Kidney (tissue), 14 donors: ENCODE measurements around the gene DUSP22. TPM values are rescaled to one million over a fixed set of nuclear protein-coding genes. Genes with fewer than 3 reads are reported as not detected.

Experiments used
- DNase-seq, 5 donors: peaks; one replicate each; pipeline ENCODE4 v3.0.0-alpha.2; 2013 to 2020
- FAIRE-seq: peaks from 2 replicates; lab custom pipeline; 2012; peaks lifted over from hg19 to GRCh38; lab: Jason Lieb, UNC
- H3K27ac ChIP-seq, 2 donors: one replicate each; pipeline ENCODE4 v1.7.0; 2013; ENCODE audit warnings: low read depth in 2 of 2, low read length in 2 of 2, inconsistent platforms in 1 of 2
- H3K27me3 ChIP-seq: one replicate; pipeline ENCODE4 v1.7.1; 2013; ENCODE audit warnings: low read length, inconsistent platforms; ENCODE audit not compliant: control insufficient read depth, insufficient read depth
- H3K36me3 ChIP-seq, 3 donors: one replicate each; pipeline versions ENCODE4 v1.7.0 to v1.7.1; 2013; ENCODE audit warnings: low read length in 3 of 3, control low read depth in 1 of 3, inconsistent platforms in 1 of 3; ENCODE audit not compliant: insufficient read depth in 3 of 3, control insufficient read depth in 2 of 3
- H3K4me1 ChIP-seq, 3 donors: one replicate each; pipeline versions ENCODE4 v1.7.0 to v1.7.1; 2013; ENCODE audit warnings: low read length in 3 of 3, inconsistent platforms in 1 of 3, low read depth in 1 of 3; ENCODE audit not compliant: control insufficient read depth in 2 of 3, insufficient read depth in 2 of 3
- H3K4me3 ChIP-seq, 3 donors: one replicate each; pipeline versions ENCODE4 v1.7.0 to v1.8.1; 2013; ENCODE audit warnings: low read length in 3 of 3, control low read depth in 1 of 3, inconsistent platforms in 1 of 3
- H3K9ac ChIP-seq, 3 donors: one replicate each; pipeline versions ENCODE4 v1.7.0 to v1.7.1; 2013; ENCODE audit warnings: low read length in 3 of 3, control low read depth in 1 of 3, inconsistent platforms in 1 of 3
- H3K9me3 ChIP-seq, 3 donors: one replicate each; pipeline versions ENCODE4 v1.7.0 to v1.7.1; 2013; ENCODE audit warnings: low read length in 3 of 3, control low read depth in 1 of 3, inconsistent platforms in 1 of 3; ENCODE audit not compliant: control insufficient read depth in 2 of 3, insufficient read depth in 1 of 3
- CTCF ChIP-seq: IDR thresholded peaks from 3 replicates; pipeline ENCODE4 v1.5.1; 2012; ENCODE audit warnings: mild to moderate bottlenecking, moderate library complexity, borderline replicate concordance; ENCODE audit not compliant: insufficient read depth; ENCODE audit errors: extremely low read depth
- intact Hi-C: fragments of 100-400 bp; cut with DNase I; formaldehyde crosslinking; loops from one replicate; pipeline ENCODE4 v1.11.1; 2022
- polyA plus RNA-seq: library from polyadenylated mRNA; stranded (reverse); fragments of 350-450 nt; fragmentation: Illumina TruSeq; extraction: RNeasy Lipid Tissue Mini Kit (QIAGEN cat#74804); gene quantifications from one replicate; pipeline ENCODE4 v1.2.3, GENCODE V29; 2014; ENCODE audit warnings: low read depth, low replicate concordance; ENCODE audit not compliant: insufficient read depth
- total RNA-seq: library from RNA; stranded (reverse); fragmentation: NEBNext Ultra II Directional; extraction: Animal tissue kit (Norgen Biotek cat#: 25700); gene quantifications from one replicate; pipeline ENCODE4 v1.2.1, GENCODE V29; 2021
- donor health status: control.
- donor health status: control.
- donor health status: control.
- donor health status: control.
- donor health status: control.
- donor health status: DM: yes; HTN: yes; CAD: no.
- donor health status: Normal renal cell carcinoma (clear cell type).

Gene DUSP22
- total and polyA plus RNA-seq, 2 donors from 2014 or later = 24.0 to 60.7 TPM

DNA sequence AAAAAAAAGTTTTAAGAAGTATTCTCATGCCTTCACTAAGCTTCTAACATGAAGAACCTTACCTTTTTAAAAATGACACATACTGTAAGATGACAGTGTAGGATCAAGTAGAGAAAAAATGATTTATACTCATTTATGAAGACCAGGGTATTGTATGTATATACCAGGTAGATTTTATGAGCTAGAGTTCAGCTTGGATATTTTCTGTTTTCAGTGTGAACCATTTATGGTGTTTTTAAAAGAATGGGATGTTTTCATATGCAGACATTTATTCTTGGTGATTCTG, 24.4 kb downstream of the DUSP22 start:
- no peaks in the 10 kb centered on the region for H3K9me3 ChIP-seq
- H3K4me1 ChIP-seq = no peaks in the 10 kb centered on the region
- no peaks in the 10 kb centered on the region for H3K27me3 ChIP-seq
- H3K36me3 ChIP-seq = peaks cover 0 to 3% (median 0%) of the 10 kb centered on the region in 3 donors
- FAIRE-seq (no peak), DNase-seq (no peak)
- H3K9ac ChIP-seq = no peak overlapping the region
- intact Hi-C loops = no loop called here
- no peak for TF ChIP-seq CTCF
- H3K4me3 ChIP-seq = no peak overlapping the region
- no peak overlapping the region for H3K27ac ChIP-seq

- no peak for FAIRE-seq
- intact Hi-C loops = no loop called here
- Histone ChIP-seq H3K4me1 (no peaks in the 10 kb centered on the region), H3K27me3 (no peaks in the 10 kb centered on the region), H3K36me3 (peaks cover 0 to 3% (median 0%) of the 10 kb centered on the region in 3 donors), H3K9ac (no peak overlapping the region), H3K9me3 (no peaks in the 10 kb centered on the region), H3K27ac (no peak overlapping the region), H3K4me3 (no peak overlapping the region)
- TF ChIP-seq CTCF = no peak
- peak in 1 of 5 donors; percentile 76 for DNase-seq
These were observed 24.8 kb downstream of the DUSP22 start for GRCh38 chr6:317060-317447.

DNA sequence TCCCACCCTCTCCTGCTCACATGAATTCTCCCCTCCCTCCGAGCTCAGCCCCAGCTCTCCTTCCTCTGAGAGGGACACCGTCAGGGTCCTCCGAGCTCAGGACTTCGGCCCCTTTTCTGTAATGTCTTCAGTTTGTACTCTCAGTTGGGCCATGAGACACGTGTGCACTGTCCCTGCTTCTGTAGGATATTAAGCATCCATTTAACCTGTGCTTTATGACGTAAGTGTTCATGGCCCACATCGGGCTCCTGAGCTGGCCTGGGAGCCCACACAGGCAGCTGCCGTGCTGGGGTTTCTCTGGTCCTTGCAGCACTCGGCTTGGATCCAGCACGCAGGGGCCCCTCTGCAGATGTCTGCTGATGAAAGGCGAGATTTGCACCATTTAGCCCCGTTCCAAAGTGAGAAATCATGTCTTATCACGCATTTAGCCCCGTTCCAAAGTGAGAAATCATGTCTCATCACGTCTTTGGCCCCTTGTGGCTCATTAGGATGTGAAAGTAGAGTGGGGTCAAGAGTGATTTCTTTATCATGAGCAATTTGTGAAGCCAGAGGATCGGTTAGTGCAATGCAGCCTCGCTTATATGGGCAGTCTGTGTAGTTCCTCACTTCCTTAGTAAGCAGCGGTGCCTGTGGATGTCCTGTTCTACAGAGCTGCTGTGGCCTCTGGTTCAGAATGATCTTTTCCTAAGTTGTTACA, 25.3 kb downstream of the DUSP22 start:
- no peak for FAIRE-seq
- no peak overlapping the region for H3K9ac ChIP-seq
- intact Hi-C loops = no loop called here
- no peak for DNase-seq
- TF ChIP-seq CTCF = no peak
- H3K27ac ChIP-seq = no peak overlapping the region
- peaks cover 0 to 3% (median 0%) of the 10 kb centered on the region in 3 donors for H3K36me3 ChIP-seq
- no peaks in the 10 kb centered on the region for H3K9me3 ChIP-seq
- H3K4me3 ChIP-seq = no peak overlapping the region
- no peaks in the 10 kb centered on the region for H3K27me3 ChIP-seq
- no peaks in the 10 kb centered on the region for H3K4me1 ChIP-seq
